Measurements from ENCODE around the gene KCNMB2. TPM values are rescaled to one million over a fixed set of nuclear protein-coding genes. Genes with fewer than 3 reads are reported as not detected.

The KCNMB2 gene
- total RNA-seq, 1 donor from 2014 or later = not detected

DNA sequence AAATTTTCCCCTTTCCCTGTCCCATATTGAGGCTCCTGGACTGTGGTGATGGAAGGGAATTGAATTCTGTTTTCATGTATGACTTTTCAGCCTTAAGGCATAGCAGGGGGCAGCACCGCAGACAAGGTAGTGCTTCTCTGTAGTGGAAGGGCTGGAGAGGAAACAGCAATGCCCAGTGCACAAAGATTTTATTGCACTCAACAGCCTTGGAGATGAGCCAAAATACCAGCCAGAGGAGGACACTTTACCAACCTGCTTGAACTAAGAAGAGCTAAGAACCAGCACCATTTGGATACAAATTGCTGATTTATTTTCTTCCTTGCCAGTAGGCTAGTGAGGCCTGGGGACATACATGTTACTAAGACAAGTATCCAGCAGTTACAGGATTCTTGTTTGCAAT lies 98.7 kb downstream of the KCNMB2 start:
- H3K27me3 ChIP-seq = no peaks in the 10 kb centered on the region
- no peak overlapping the region for H3K27ac ChIP-seq
- H3K4me3 ChIP-seq = no peak overlapping the region
- no peaks in the 10 kb centered on the region for H3K9me3 ChIP-seq
- TF ChIP-seq, protein P1, sequence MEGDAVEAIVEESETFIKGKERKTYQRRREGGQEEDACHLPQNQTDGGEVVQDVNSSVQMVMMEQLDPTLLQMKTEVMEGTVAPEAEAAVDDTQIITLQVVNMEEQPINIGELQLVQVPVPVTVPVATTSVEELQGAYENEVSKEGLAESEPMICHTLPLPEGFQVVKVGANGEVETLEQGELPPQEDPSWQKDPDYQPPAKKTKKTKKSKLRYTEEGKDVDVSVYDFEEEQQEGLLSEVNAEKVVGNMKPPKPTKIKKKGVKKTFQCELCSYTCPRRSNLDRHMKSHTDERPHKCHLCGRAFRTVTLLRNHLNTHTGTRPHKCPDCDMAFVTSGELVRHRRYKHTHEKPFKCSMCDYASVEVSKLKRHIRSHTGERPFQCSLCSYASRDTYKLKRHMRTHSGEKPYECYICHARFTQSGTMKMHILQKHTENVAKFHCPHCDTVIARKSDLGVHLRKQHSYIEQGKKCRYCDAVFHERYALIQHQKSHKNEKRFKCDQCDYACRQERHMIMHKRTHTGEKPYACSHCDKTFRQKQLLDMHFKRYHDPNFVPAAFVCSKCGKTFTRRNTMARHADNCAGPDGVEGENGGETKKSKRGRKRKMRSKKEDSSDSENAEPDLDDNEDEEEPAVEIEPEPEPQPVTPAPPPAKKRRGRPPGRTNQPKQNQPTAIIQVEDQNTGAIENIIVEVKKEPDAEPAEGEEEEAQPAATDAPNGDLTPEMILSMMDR (IDR thresholded peaks at IDR 0.05) = no peak
- no peak for DNase-seq (ENCODE audit: low spot score in 2 of 2)
- H3K36me3 ChIP-seq = no peaks in the 10 kb centered on the region
- H3K4me1 ChIP-seq = no peaks in the 10 kb centered on the region
- intact Hi-C loops (cut with DNase I) = no loop called here

- no peaks in the 10 kb centered on the region for H3K4me1 ChIP-seq
- no peak overlapping the region for H3K27ac ChIP-seq
- H3K36me3 ChIP-seq = no peaks in the 10 kb centered on the region
- intact Hi-C loops (cut with DNase I) = no loop called here
- DNase-seq (ENCODE audit: low spot score in 2 of 2) = no peak
- H3K27me3 ChIP-seq = no peaks in the 10 kb centered on the region
- H3K9me3 ChIP-seq = no peaks in the 10 kb centered on the region
- no peak overlapping the region for H3K4me3 ChIP-seq
- TF ChIP-seq, protein P1 (IDR thresholded peaks at IDR 0.05) = no peak
Observed at GRCh38 chr3:178637802-178638201, 101.6 kb downstream of the KCNMB2 start.

- no peak overlapping the region for H3K4me3 ChIP-seq
- intact Hi-C loops (cut with DNase I) = no loop called here
- TF ChIP-seq, protein P1 (IDR thresholded peaks at IDR 0.05) = no peak
- no peaks in the 10 kb centered on the region for H3K27me3 ChIP-seq
- no peak for DNase-seq (ENCODE audit: low spot score in 2 of 2)
- no peaks in the 10 kb centered on the region for H3K9me3 ChIP-seq
- H3K4me1 ChIP-seq = no peaks in the 10 kb centered on the region
- no peak overlapping the region for H3K27ac ChIP-seq
- H3K36me3 ChIP-seq = no peaks in the 10 kb centered on the region
Observed at GRCh38 chr3:178645503-178645902, 109.3 kb downstream of the KCNMB2 start.

- no peaks in the 10 kb centered on the region for H3K36me3 ChIP-seq
- DNase-seq (ENCODE audit: low spot score in 2 of 2) = no peak
- intact Hi-C loops (cut with DNase I) = no loop called here
- TF ChIP-seq, protein P1 (IDR thresholded peaks at IDR 0.05) = no peak
- H3K27me3 ChIP-seq = no peaks in the 10 kb centered on the region
- no peaks in the 10 kb centered on the region for H3K4me1 ChIP-seq
- H3K9me3 ChIP-seq = no peaks in the 10 kb centered on the region
- no peak overlapping the region for H3K4me3 ChIP-seq
- H3K27ac ChIP-seq = no peak overlapping the region
Observed at GRCh38 chr3:178646186-178646862, 110.1 kb downstream of the KCNMB2 start.

DNA sequence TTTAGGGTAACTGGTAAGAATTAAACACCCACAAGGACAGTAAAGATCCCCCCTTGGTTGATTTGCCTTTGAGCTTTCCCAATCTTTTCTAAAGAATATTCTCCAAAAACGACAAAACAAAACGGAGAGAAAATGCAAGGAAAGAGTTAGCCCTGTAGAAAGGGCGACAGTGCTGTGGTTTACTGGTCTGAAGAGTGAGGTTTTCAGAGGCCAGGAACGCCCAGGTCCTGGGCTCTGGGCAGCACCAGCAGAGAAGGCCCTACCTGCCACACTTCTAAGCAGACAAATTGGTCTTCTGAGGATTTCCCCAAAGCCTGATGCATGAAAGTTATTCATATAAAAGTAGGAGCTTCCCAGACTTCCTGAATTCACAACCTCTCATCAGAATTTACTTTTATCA lies 119.3 kb downstream of the KCNMB2 start:
- no peak for DNase-seq (ENCODE audit: low spot score in 2 of 2)
- intact Hi-C loops (cut with DNase I) = no loop called here
- Histone ChIP-seq H3K27me3 (no peaks in the 10 kb centered on the region), H3K36me3 (no peaks in the 10 kb centered on the region), H3K27ac (no peak overlapping the region), H3K4me1 (no peaks in the 10 kb centered on the region), H3K9me3 (no peaks in the 10 kb centered on the region), H3K4me3 (no peak overlapping the region)
- TF ChIP-seq, protein P1 (IDR thresholded peaks at IDR 0.05) = no peak

Measured in ascending aorta (tissue), 2 donors.